Testis (tissue), 2 donors: ENCODE results near the gene ANXA4.

ENCODE experiments used
- CTCF ChIP-seq, 3 experiments: fragments of 450-650 bp in 2 of 3; fragments of 200-600 bp in 1 of 3; sonication (generic) in 1 of 3; IDR thresholded peaks; one replicate each; pipeline ENCODE4 v1.5.1; 2016 to 2019; ENCODE audit warnings: antibody characterized with exemption in 3 of 3, mild to moderate bottlenecking in 2 of 3, moderate library complexity in 1 of 3
- POLR2A ChIP-seq: fragments of 450-650 bp; IDR thresholded peaks from one replicate; pipeline ENCODE4 v1.6.1; 2017; ENCODE audit warnings: antibody characterized with exemption, mild to moderate bottlenecking, moderate library complexity

GRCh38 chr2:69847068-69847828 is 105.3 kb downstream of the ANXA4 start:
- TF ChIP-seq CTCF (IDR thresholded peaks at IDR 0.05) (no peak), POLR2A (no peak)
